Measurements from ENCODE around the gene ROCK2. TPM values are rescaled to one million over a fixed set of nuclear protein-coding genes. Genes with fewer than 3 reads are reported as not detected.
A peak's percentile ranks its signal among the peaks of the same experiment; 100 is the strongest.
"Not testable (repeated sequence)": the region's sequence is repeated elsewhere in the genome, so short reads cannot be mapped to it uniquely, and the experiment has no call there.

ROCK2 gene
- total and polyA plus RNA-seq, 2 experiments from 2014 or later, result 34.5 to 59.6 TPM

DNA sequence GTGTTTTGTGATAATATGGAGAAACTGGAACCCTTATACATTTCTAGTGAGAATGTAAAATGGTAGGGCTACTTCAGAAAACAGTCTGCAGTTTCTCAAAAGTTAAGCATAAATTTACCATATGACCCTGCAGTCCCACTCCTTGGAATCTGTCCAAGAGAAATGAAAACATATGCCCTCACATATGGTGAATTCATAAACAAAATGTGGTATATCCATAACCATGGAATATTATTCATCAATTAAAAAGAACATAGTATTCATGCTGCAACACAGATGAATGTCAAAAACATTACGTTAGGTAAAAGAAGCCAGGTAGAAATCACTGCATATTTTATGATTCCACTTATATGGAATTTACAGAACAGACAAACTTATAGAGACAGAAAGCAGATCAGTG is 11.8 kb downstream of the ROCK2 start:
- Histone ChIP-seq H3K9me2 (replicated peaks; ENCODE audit: insufficient read depth) (no peaks in the 10 kb centered on the region), H3K4me1 (ENCODE audit: insufficient read depth) (peaks cover 5% of the 10 kb centered on the region), H3K9me3 (ENCODE audit: low read depth) (no peaks in the 10 kb centered on the region), H3K79me2 (peaks cover 94% of the 10 kb centered on the region), H3K36me3 (replicated peaks; ENCODE audit: insufficient read depth, low read depth) (no peaks in the 10 kb centered on the region), H4K20me1 (ENCODE audit: insufficient read depth, poor library complexity, severe bottlenecking) (peaks cover 76% of the 10 kb centered on the region), H3K27me3 (no peaks in the 10 kb centered on the region), H3K27ac (no peak overlapping the region), H3K4me2 (no peak overlapping the region), H2AFZ (no peak overlapping the region), H3K4me3 (no peak overlapping the region)
- no peak for DNase-seq (ENCODE audit: low spot score)
- no peak for TF ChIP-seq EZH2phosphoT487 (IDR thresholded peaks at IDR 0.05; ENCODE audit: low read depth, severe bottlenecking, unreplicated experiment)
- no peak for TF ChIP-seq EZH2 (IDR thresholded peaks at IDR 0.05; ENCODE audit: borderline replicate concordance)
- TF ChIP-seq, protein P1, sequence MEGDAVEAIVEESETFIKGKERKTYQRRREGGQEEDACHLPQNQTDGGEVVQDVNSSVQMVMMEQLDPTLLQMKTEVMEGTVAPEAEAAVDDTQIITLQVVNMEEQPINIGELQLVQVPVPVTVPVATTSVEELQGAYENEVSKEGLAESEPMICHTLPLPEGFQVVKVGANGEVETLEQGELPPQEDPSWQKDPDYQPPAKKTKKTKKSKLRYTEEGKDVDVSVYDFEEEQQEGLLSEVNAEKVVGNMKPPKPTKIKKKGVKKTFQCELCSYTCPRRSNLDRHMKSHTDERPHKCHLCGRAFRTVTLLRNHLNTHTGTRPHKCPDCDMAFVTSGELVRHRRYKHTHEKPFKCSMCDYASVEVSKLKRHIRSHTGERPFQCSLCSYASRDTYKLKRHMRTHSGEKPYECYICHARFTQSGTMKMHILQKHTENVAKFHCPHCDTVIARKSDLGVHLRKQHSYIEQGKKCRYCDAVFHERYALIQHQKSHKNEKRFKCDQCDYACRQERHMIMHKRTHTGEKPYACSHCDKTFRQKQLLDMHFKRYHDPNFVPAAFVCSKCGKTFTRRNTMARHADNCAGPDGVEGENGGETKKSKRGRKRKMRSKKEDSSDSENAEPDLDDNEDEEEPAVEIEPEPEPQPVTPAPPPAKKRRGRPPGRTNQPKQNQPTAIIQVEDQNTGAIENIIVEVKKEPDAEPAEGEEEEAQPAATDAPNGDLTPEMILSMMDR (IDR thresholded peaks at IDR 0.05; ENCODE audit: poor library complexity), result no peak
- WGBS (ENCODE audit: low lambda C conversion rate, missing lambda C conversion rate), result 100% methylated on average over 1 of the region's 1 CpG

DNA sequence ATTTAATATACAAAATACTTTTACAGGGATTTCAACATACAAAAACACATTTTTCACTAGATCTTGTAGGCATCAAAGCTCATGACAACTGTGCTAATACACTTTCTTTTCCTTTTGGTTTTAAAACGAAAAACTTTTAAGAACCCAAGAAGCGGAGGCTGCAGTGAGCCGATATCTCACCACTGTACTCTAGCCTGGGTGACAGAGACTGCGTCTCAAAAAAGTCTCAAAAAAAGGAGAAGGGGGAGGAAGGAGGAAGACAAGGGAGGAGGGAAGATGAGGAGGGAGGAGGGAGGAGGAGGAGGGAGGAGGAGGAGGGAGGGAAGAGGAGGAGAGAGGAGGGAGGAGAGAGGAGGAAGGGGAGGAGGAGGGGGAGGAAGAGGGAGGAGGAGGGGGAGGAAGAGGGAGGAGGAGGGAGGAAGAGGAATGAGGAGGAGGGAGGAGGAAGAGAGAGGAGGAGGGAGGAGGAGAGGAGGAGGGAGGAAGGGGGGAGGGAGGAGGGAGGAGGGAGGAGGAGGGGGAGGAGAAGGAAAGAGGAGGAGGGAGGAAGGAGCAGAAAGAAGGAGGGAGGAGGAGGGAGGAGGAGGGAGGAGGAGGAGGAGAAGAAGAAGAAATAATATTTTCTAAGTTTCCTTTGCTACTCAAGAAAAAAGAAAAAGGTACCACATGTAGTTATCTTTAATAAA is 13.8 kb downstream of the ROCK2 start:
- no peaks in the 10 kb centered on the region for H3K9me2 ChIP-seq (replicated peaks; ENCODE audit: insufficient read depth)
- H3K4me3 ChIP-seq, result no peak overlapping the region
- H3K27ac ChIP-seq, result no peak overlapping the region
- no peaks in the 10 kb centered on the region for H3K9me3 ChIP-seq (ENCODE audit: low read depth)
- H3K4me2 ChIP-seq, result peak overlapping the region; percentile 2
- no peak for DNase-seq (ENCODE audit: low spot score)
- WGBS (ENCODE audit: low lambda C conversion rate, missing lambda C conversion rate), result 74% methylated on average over 4 of the region's 4 CpGs
- H2AFZ ChIP-seq, result no peak overlapping the region
- H4K20me1 ChIP-seq (ENCODE audit: insufficient read depth, poor library complexity, severe bottlenecking), result peaks cover 77% of the 10 kb centered on the region
- no peaks in the 10 kb centered on the region for H3K36me3 ChIP-seq (replicated peaks; ENCODE audit: insufficient read depth, low read depth)
- TF ChIP-seq, protein P1 (IDR thresholded peaks at IDR 0.05; ENCODE audit: poor library complexity), result no peak
- TF ChIP-seq EZH2 (IDR thresholded peaks at IDR 0.05; ENCODE audit: borderline replicate concordance) (no peak), EZH2phosphoT487 (IDR thresholded peaks at IDR 0.05; ENCODE audit: low read depth, severe bottlenecking, unreplicated experiment) (no peak)
- peaks cover 94% of the 10 kb centered on the region for H3K79me2 ChIP-seq
- H3K4me1 ChIP-seq (ENCODE audit: insufficient read depth), result peaks cover 5% of the 10 kb centered on the region
- no peaks in the 10 kb centered on the region for H3K27me3 ChIP-seq

DNA sequence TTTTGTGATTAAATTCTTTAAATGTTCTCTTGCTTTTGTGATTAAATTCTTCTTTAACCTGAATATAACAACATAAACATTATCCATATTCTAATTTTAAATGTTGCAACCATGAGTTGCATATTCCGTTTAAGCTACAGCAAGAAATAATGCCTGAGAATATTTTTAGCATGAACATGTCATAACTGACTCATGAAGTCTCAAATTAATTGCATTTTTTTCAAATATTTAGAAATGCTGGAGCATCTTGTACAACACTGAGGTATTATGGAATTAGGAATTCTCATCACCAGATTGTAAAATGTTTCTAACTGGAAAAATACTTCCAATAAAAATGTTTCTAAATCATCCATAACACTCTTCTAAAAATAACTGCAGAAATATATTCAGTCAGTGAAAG is 14.7 kb downstream of the ROCK2 start:
- Histone ChIP-seq H3K9me2 (replicated peaks; ENCODE audit: insufficient read depth) (no peaks in the 10 kb centered on the region), H3K79me2 (peaks cover 94% of the 10 kb centered on the region), H3K27me3 (no peaks in the 10 kb centered on the region), H3K4me2 (peak overlapping the region; percentile 2), H3K36me3 (replicated peaks; ENCODE audit: insufficient read depth, low read depth) (no peaks in the 10 kb centered on the region), H3K27ac (no peak overlapping the region), H3K4me3 (no peak overlapping the region), H3K9me3 (ENCODE audit: low read depth) (no peaks in the 10 kb centered on the region), H2AFZ (no peak overlapping the region), H4K20me1 (ENCODE audit: insufficient read depth, poor library complexity, severe bottlenecking) (peaks cover 76% of the 10 kb centered on the region), H3K4me1 (ENCODE audit: insufficient read depth) (peaks cover 5% of the 10 kb centered on the region)
- no peak for TF ChIP-seq EZH2 (IDR thresholded peaks at IDR 0.05; ENCODE audit: borderline replicate concordance)
- TF ChIP-seq, protein P1 (IDR thresholded peaks at IDR 0.05; ENCODE audit: poor library complexity), result no peak
- TF ChIP-seq EZH2phosphoT487 (IDR thresholded peaks at IDR 0.05; ENCODE audit: low read depth, severe bottlenecking, unreplicated experiment), result no peak
- DNase-seq (ENCODE audit: low spot score), result no peak
- WGBS (ENCODE audit: low lambda C conversion rate, missing lambda C conversion rate), result 51% methylated on average over 1 of the region's 1 CpG

DNA sequence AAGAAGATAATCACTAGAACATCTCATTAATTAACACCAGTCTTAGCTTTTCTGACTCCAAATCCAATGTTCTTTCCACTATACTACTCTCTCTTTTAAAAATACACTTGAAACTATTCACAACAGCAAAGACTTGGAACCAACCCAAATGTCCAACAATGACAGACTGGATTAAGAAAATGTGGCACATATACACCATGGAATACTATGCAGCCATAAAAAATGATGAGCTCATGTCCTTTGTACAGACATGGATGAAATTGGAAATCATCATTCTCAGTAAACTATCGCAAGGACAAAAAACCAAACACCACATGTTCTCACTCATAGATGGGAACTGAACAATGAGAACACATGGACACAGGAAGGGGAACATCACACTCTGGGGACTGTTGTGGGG is 15.9 kb downstream of the ROCK2 start:
- 100% methylated on average over 1 of the region's 1 CpG for WGBS (ENCODE audit: low lambda C conversion rate, missing lambda C conversion rate)
- peaks cover 76% of the 10 kb centered on the region for H4K20me1 ChIP-seq (ENCODE audit: insufficient read depth, poor library complexity, severe bottlenecking)
- not testable (repeated sequence) for H3K4me1 ChIP-seq (ENCODE audit: insufficient read depth)

More for the DNA sequence above, 15.9 kb downstream of the ROCK2 start:
- not testable (repeated sequence) for H3K36me3 ChIP-seq (replicated peaks; ENCODE audit: insufficient read depth, low read depth); H2AFZ ChIP-seq; H3K4me2 ChIP-seq; H3K9me2 ChIP-seq (replicated peaks; ENCODE audit: insufficient read depth); H3K27me3 ChIP-seq; H3K27ac ChIP-seq; H3K4me3 ChIP-seq; DNase-seq (ENCODE audit: low spot score); H3K9me3 ChIP-seq (ENCODE audit: low read depth)
- peaks cover 94% of the 10 kb centered on the region for H3K79me2 ChIP-seq
